Peyer's patch (tissue), 4 donors: ENCODE data around the gene C1orf198. TPM values are rescaled to one million over a fixed set of nuclear protein-coding genes. Genes with fewer than 3 reads are reported as not detected.

Source experiments
- DNase-seq, 3 donors: peaks; one replicate each; pipeline ENCODE4 v3.0.0-alpha.2; 2017 to 2019
- H3K27ac ChIP-seq, 4 donors: fragments of 200-600 bp; sonication (generic); one replicate each; pipeline ENCODE4 v1.5.1; 2016 to 2019
- H3K27me3 ChIP-seq, 2 donors: fragments of 200-600 bp; sonication (generic); one replicate each; pipeline ENCODE4 v1.5.1; 2019
- H3K36me3 ChIP-seq, 3 donors: fragments of 200-600 bp; sonication (generic); one replicate each; pipeline ENCODE4 v1.5.1; 2016 to 2019
- H3K4me1 ChIP-seq, 4 donors: fragments of 200-600 bp; sonication (generic); one replicate each; pipeline ENCODE4 v1.5.1; 2016 to 2019
- H3K4me3 ChIP-seq, 4 donors: fragments of 200-600 bp; sonication (generic); 1 replicate in 3 of 4; 2 replicates in 1 of 4; pipeline ENCODE4 v1.5.1; 2016 to 2019; ENCODE audit warnings: mild to moderate bottlenecking in 1 of 4
- H3K9me3 ChIP-seq, 4 donors: fragments of 200-600 bp; sonication (generic); one replicate each; pipeline ENCODE4 v1.5.1; 2016 to 2019; ENCODE audit warnings: mild to moderate bottlenecking in 1 of 4
- CTCF ChIP-seq, 6 experiments: fragments of 450-650 bp in 4 of 6; fragments of 200-600 bp in 2 of 6; sonication (generic) in 1 of 6; IDR thresholded peaks; one replicate each; pipeline ENCODE4 v1.5.1; 2017 to 2019; ENCODE audit warnings: antibody characterized with exemption in 6 of 6, mild to moderate bottlenecking in 3 of 6, moderate library complexity in 1 of 6
- POLR2A ChIP-seq, 2 donors: fragments of 450-650 bp; IDR thresholded peaks; one replicate each; pipeline ENCODE4 v1.5.1; 2017; ENCODE audit warnings: antibody characterized with exemption in 2 of 2, mild to moderate bottlenecking in 2 of 2, moderate library complexity in 2 of 2
- total RNA-seq, 4 donors: library from RNA; depleted of rRNA; stranded (reverse); fragments of >200 nt; gene quantifications; one replicate each; pipeline ENCODE4 v1.1.0, GENCODE V29; 2016

The C1orf198 gene
- total RNA-seq, 4 donors from 2014 or later, result 10.3 to 14.0 (median 11.4) TPM

GRCh38 chr1:230797942-230798365 is 70.4 kb downstream of the C1orf198 start:
- Histone ChIP-seq H3K27me3 (no peaks in the 10 kb centered on the region), H3K27ac (no peak overlapping the region), H3K4me1 (no peaks in the 10 kb centered on the region), H3K4me3 (no peak overlapping the region), H3K36me3 (no peaks in the 10 kb centered on the region), H3K9me3 (no peaks in the 10 kb centered on the region)
- peak in 1 of 3 donors; percentile 62 for DNase-seq
- peak in 4 of 6 experiments; percentile 31 to 62 (median 53) for TF ChIP-seq CTCF (IDR thresholded peaks at IDR 0.05)
- no peak for TF ChIP-seq POLR2A (IDR thresholded peaks at IDR 0.05)

- H3K36me3 ChIP-seq, result no peaks in the 10 kb centered on the region
- H3K27me3 ChIP-seq, result no peaks in the 10 kb centered on the region
- no peak overlapping the region for H3K4me3 ChIP-seq
- no peaks in the 10 kb centered on the region for H3K9me3 ChIP-seq
- H3K27ac ChIP-seq, result no peak overlapping the region
- TF ChIP-seq CTCF (IDR thresholded peaks at IDR 0.05) (no peak), POLR2A (IDR thresholded peaks at IDR 0.05) (no peak)
- H3K4me1 ChIP-seq, result no peaks in the 10 kb centered on the region
- no peak for DNase-seq
These were observed 70.9 kb downstream of the C1orf198 start for GRCh38 chr1:230797376-230797920.

GRCh38 chr1:230796626-230797025 is 71.7 kb downstream of the C1orf198 start:
- no peak for DNase-seq
- Histone ChIP-seq H3K4me1 (no peaks in the 10 kb centered on the region), H3K9me3 (no peaks in the 10 kb centered on the region), H3K27me3 (no peaks in the 10 kb centered on the region), H3K36me3 (no peaks in the 10 kb centered on the region), H3K4me3 (no peak overlapping the region), H3K27ac (no peak overlapping the region)
- TF ChIP-seq CTCF (IDR thresholded peaks at IDR 0.05) (no peak), POLR2A (IDR thresholded peaks at IDR 0.05) (no peak)

GRCh38 chr1:230794871-230795605 is 73.3 kb downstream of the C1orf198 start:
- H3K9me3 ChIP-seq, result no peaks in the 10 kb centered on the region
- H3K27me3 ChIP-seq, result no peaks in the 10 kb centered on the region
- no peak overlapping the region for H3K4me3 ChIP-seq

GRCh38 chr1:230794431-230794830 is 73.9 kb downstream of the C1orf198 start:
- H3K4me1 ChIP-seq, result no peaks in the 10 kb centered on the region
- no peaks in the 10 kb centered on the region for H3K36me3 ChIP-seq
- no peaks in the 10 kb centered on the region for H3K27me3 ChIP-seq
- DNase-seq, result no peak
- no peak overlapping the region for H3K27ac ChIP-seq
- no peak overlapping the region for H3K4me3 ChIP-seq
- no peaks in the 10 kb centered on the region for H3K9me3 ChIP-seq
- no peak for TF ChIP-seq CTCF (IDR thresholded peaks at IDR 0.05)
- TF ChIP-seq POLR2A (IDR thresholded peaks at IDR 0.05), result no peak

More at GRCh38 chr1:230794871-230795605, 73.3 kb downstream of the C1orf198 start:
- H3K27ac ChIP-seq, result no peak overlapping the region
- no peaks in the 10 kb centered on the region for H3K4me1 ChIP-seq
- no peak for DNase-seq
- H3K36me3 ChIP-seq, result no peaks in the 10 kb centered on the region
- TF ChIP-seq POLR2A (IDR thresholded peaks at IDR 0.05), result no peak
- no peak for TF ChIP-seq CTCF (IDR thresholded peaks at IDR 0.05)
